NB4 (cell line): ENCODE data around the gene BTBD9.

Experiments
- DNase-seq: peaks from one replicate; pipeline ENCODE4 v3.0.0; 2010; ENCODE audit warnings: low read depth
- H3K4me3 ChIP-seq: one replicate; pipeline ENCODE4 v1.5.1; 2011; ENCODE audit warnings: mild to moderate bottlenecking, low read depth, low read length, moderate library complexity
- MAX ChIP-seq: IDR thresholded peaks from 2 replicates; pipeline ENCODE4 v1.6.1; 2011; ENCODE audit warnings: low read depth, low read length
- MYC ChIP-seq: IDR thresholded peaks from 2 replicates; pipeline ENCODE4 v1.6.1; 2011; ENCODE audit warnings: low read depth, low read length
- POLR2A ChIP-seq: IDR thresholded peaks from 2 replicates; pipeline ENCODE4 v1.6.1; 2011; ENCODE audit warnings: mild to moderate bottlenecking; ENCODE audit not compliant: insufficient read length; ENCODE audit errors: extremely low read depth
- TF ChIP-seq, protein P1 (sequence below): IDR thresholded peaks from one replicate; pipeline ENCODE4 v1.5.1; 2012; ENCODE audit warnings: low read depth, low read length

The BTBD9 gene

GRCh38 chr6:38389875-38390274 lies 249.9 kb downstream of the BTBD9 start:
- H3K4me3 ChIP-seq: no peak overlapping the region
- DNase-seq: no peak
- TF ChIP-seq MAX (no peak), MYC (no peak), POLR2A (no peak)
- TF ChIP-seq, protein P1, sequence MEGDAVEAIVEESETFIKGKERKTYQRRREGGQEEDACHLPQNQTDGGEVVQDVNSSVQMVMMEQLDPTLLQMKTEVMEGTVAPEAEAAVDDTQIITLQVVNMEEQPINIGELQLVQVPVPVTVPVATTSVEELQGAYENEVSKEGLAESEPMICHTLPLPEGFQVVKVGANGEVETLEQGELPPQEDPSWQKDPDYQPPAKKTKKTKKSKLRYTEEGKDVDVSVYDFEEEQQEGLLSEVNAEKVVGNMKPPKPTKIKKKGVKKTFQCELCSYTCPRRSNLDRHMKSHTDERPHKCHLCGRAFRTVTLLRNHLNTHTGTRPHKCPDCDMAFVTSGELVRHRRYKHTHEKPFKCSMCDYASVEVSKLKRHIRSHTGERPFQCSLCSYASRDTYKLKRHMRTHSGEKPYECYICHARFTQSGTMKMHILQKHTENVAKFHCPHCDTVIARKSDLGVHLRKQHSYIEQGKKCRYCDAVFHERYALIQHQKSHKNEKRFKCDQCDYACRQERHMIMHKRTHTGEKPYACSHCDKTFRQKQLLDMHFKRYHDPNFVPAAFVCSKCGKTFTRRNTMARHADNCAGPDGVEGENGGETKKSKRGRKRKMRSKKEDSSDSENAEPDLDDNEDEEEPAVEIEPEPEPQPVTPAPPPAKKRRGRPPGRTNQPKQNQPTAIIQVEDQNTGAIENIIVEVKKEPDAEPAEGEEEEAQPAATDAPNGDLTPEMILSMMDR: no peak

GRCh38 chr6:38387971-38388370 lies 251.8 kb downstream of the BTBD9 start:
- H3K4me3 ChIP-seq: no peak overlapping the region
- no peak for TF ChIP-seq MYC
- no peak for DNase-seq

GRCh38 chr6:38387461-38387860 lies 252.3 kb downstream of the BTBD9 start:
- TF ChIP-seq POLR2A (no peak), MAX (no peak), MYC (no peak)
- TF ChIP-seq, protein P1: no peak
- DNase-seq: no peak
- no peak overlapping the region for H3K4me3 ChIP-seq

DNA sequence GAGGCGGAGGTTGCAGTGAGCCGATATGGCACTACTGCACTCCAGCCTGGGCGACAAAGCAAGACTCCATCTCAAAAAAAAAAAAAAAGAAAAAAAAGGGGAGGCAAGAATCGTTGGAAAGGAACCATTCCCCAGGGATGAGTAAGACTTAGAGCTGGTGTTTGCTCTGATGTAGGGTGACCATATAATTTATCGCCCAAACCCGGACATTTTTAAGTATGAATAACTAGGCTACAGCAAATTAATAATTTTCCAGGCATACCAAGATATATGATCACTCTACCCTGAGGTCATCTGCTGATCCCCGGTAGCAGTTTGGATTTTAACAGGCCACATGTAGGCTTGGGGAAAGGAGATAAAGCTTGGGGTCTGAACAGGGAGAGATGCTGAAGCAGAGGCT lies 260.9 kb downstream of the BTBD9 start:
- DNase-seq: no peak
- no peak overlapping the region for H3K4me3 ChIP-seq
- no peak for TF ChIP-seq MYC
- TF ChIP-seq, protein P1: no peak
- no peak for TF ChIP-seq POLR2A
- no peak for TF ChIP-seq MAX

GRCh38 chr6:38375937-38376336 lies 263.8 kb downstream of the BTBD9 start:
- no peak for DNase-seq
- no peak overlapping the region for H3K4me3 ChIP-seq
- no peak for TF ChIP-seq MAX
- no peak for TF ChIP-seq MYC
- TF ChIP-seq, protein P1: no peak
- TF ChIP-seq POLR2A: no peak

DNA sequence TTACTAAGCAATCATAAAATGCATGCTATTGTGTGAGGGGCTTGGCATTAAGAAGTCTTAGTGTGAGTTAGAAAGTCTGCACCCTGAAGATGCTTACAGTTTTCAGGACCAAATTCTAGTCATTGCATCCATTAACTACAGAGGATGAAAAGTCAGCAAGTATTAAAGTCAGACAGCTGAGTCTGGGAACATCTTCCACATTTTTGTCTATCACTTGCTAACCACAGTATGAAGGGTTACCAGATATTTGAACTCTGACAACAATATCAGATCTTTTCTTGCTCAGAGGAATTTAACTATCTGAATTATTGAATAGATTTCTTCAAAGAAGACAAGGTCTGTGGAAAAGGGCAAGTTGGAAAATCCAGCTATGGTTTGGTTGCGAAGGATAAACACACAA lies 264.4 kb downstream of the BTBD9 start:
- DNase-seq: no peak
- no peak overlapping the region for H3K4me3 ChIP-seq
- TF ChIP-seq MAX (no peak), POLR2A (no peak), MYC (no peak)
- TF ChIP-seq, protein P1: no peak
